Natural killer cell (primary cell): ENCODE measurements around the gene PRSS33. TPM values are rescaled to one million over a fixed set of nuclear protein-coding genes. Genes with fewer than 3 reads are reported as not detected.

Experiments
- ATAC-seq, 3 donors: fragments of 150-1000 bp in 2 of 3; fragments of 200-7000 bp in 1 of 3; cut with Tn5 transposase; 1 replicate in 1 of 3; 2 replicates in 2 of 3; pipeline ENCODE4 v1.10.0; 2021; ENCODE audit warnings: mild to moderate bottlenecking in 2 of 3, moderate library complexity in 2 of 3
- DNase-seq, 2 donors: peaks; one replicate each; pipeline versions ENCODE4 v3.0.0 to v3.0.0-alpha.2; 2013 to 2021; ENCODE audit warnings: mixed read lengths in 1 of 2
- H3K27ac ChIP-seq: one replicate; pipeline ENCODE4 v1.5.1; 2013; ENCODE audit warnings: mild to moderate bottlenecking, low read length
- H3K27me3 ChIP-seq: one replicate; pipeline ENCODE4 v1.6.1; 2013; ENCODE audit warnings: low read length; ENCODE audit not compliant: control insufficient read depth, insufficient read depth
- H3K36me3 ChIP-seq: one replicate; pipeline ENCODE4 v1.6.1; 2013; ENCODE audit warnings: low read length; ENCODE audit not compliant: control insufficient read depth, insufficient read depth
- H3K4me1 ChIP-seq: one replicate; pipeline ENCODE4 v1.6.1; 2013; ENCODE audit warnings: low read length; ENCODE audit not compliant: control insufficient read depth, insufficient read depth
- H3K4me3 ChIP-seq: one replicate; pipeline ENCODE4 v1.5.1; 2013; ENCODE audit warnings: low read length
- H3K9me3 ChIP-seq: one replicate; pipeline ENCODE4 v1.6.1; 2013; ENCODE audit warnings: low read length; ENCODE audit not compliant: control insufficient read depth, insufficient read depth
- H3K27ac Mint-ChIP-seq, 2 donors: one replicate each; pipeline ENCODE4 v1.8.0; 2022; ENCODE audit warnings: mild to moderate bottlenecking in 2 of 2, mixed read lengths in 2 of 2, moderate library complexity in 1 of 2
- H3K27me3 Mint-ChIP-seq, 2 donors: one replicate each; pipeline ENCODE4 v1.8.0; 2022; ENCODE audit warnings: low read depth in 2 of 2, mixed read lengths in 2 of 2
- H3K36me3 Mint-ChIP-seq: one replicate; pipeline ENCODE4 v1.8.0; 2022; ENCODE audit warnings: mixed read lengths
- H3K4me1 Mint-ChIP-seq, 2 donors: one replicate each; pipeline ENCODE4 v1.8.0; 2022; ENCODE audit warnings: mixed read lengths in 2 of 2
- H3K4me3 Mint-ChIP-seq: one replicate; pipeline ENCODE4 v1.8.0; 2022; ENCODE audit warnings: mild to moderate bottlenecking, moderate library complexity, mixed read lengths
- H3K9me3 Mint-ChIP-seq, 2 donors: one replicate each; pipeline ENCODE4 v1.8.0; 2022; ENCODE audit warnings: mixed read lengths in 2 of 2
- WGBS: methylation state at CpG from one replicate; pipeline ENCODE4 v1.1.7; 2013; ENCODE audit warnings: missing lambda C conversion rate; ENCODE audit not compliant: insufficient coverage; 5-methylcytosine and 5-hydroxymethylcytosine counted together
- intact Hi-C: fragments of 100-400 bp; cut with micrococcal nuclease; formaldehyde crosslinking; loops from one replicate; pipeline ENCODE4 v1.14.2; 2022
- total RNA-seq, 4 donors: library from RNA; stranded (reverse); fragments of 120-200 nt in 1 of 4; gene quantifications; one replicate each; pipeline versions ENCODE4 v1.2.3 to v1.2.4, GENCODE V29; 2013 to 2022
- TF ChIP-seq, protein P1 (sequence below): fragments of 200-600 bp; IDR thresholded peaks from one replicate; pipeline ENCODE4 v1.8.0; 2022; ENCODE audit warnings: antibody characterized with exemption

PRSS33 gene
- total RNA-seq, 3 donors from 2014 or later (not counting 1 experiment from before 2014, with no cell fraction given) = 0.20 to 0.63 (median 0.54) TPM

DNA sequence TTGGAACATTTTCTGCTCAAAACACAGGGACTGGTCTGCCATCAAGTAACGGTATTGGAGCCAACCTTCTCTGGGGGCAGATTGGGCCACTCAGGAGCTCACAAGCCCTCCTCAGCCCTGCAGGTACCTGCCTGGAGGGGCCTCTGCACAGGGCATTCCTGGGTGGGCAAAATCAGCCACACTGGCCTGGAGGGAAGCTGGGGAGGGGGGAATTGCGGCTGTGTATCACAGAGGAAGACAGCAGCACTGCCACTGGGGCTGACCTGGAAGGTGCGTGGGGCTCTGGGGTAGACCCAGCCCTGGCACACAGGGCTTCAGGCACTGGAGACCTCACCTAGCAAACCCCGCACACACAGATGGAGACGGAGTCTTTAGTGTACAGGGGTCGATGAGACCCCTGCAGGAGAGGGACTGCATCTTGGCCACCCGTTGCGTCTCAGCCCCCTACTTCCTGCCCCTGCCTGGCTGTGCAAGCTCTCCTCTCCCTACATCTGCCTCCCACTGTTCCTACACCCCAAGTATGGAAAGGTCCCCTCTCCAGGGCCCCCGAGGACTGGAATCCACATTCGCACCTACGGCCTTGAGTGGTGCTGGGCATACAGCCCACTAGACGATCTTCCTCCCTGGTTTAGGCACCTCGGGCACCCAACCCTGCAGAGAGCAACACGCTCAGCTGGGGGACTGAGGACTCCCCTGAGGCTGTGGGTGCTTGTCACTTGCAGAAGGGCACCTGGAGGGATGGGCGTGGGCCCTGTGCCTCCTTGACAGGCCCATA lies 42.1 kb downstream of the PRSS33 start:
- Mint-ChIP-seq H3K36me3 (no peaks in the 10 kb centered on the region), H3K27me3 (peaks cover 0 to 2% of the 10 kb centered on the region in 2 donors), H3K27ac (no peak overlapping the region), H3K9me3 (no peaks in the 10 kb centered on the region), H3K4me1 (no peaks in the 10 kb centered on the region), H3K4me3 (no peak overlapping the region)
- ATAC-seq = peak in 2 of 3 donors; percentile 13 to 42
- Histone ChIP-seq H3K9me3 (no peaks in the 10 kb centered on the region), H3K4me3 (no peak overlapping the region), H3K36me3 (no peaks in the 10 kb centered on the region), H3K27ac (no peak overlapping the region), H3K27me3 (no peaks in the 10 kb centered on the region), H3K4me1 (no peaks in the 10 kb centered on the region)
- TF ChIP-seq, protein P1, sequence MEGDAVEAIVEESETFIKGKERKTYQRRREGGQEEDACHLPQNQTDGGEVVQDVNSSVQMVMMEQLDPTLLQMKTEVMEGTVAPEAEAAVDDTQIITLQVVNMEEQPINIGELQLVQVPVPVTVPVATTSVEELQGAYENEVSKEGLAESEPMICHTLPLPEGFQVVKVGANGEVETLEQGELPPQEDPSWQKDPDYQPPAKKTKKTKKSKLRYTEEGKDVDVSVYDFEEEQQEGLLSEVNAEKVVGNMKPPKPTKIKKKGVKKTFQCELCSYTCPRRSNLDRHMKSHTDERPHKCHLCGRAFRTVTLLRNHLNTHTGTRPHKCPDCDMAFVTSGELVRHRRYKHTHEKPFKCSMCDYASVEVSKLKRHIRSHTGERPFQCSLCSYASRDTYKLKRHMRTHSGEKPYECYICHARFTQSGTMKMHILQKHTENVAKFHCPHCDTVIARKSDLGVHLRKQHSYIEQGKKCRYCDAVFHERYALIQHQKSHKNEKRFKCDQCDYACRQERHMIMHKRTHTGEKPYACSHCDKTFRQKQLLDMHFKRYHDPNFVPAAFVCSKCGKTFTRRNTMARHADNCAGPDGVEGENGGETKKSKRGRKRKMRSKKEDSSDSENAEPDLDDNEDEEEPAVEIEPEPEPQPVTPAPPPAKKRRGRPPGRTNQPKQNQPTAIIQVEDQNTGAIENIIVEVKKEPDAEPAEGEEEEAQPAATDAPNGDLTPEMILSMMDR = no peak
- WGBS = 87% methylated on average over 14 of the region's 15 CpGs
- DNase-seq = no peak
- intact Hi-C loops = no loop called here

DNA sequence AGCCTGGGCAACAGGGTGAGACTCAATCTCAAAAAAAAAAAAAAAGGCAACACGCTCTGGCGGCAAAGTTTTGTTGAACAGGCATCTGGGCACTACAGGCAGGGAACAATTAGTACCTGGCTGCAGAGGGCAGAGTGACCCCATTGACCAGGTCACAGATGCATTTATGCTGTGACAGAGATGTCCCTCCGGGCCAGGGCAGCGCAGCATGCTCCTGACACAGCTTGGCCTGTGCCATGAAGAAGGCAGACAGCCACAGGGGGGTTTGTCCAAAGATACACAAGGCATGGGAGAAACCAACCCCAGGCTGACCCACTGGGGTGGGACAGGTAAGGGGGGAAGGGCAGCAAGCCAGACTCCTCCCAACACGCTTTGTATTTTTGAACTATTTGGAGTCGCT lies 42.6 kb downstream of the PRSS33 start:
- WGBS = 96% methylated on average over 6 of the region's 6 CpGs
- Mint-ChIP-seq H3K4me1 (no peaks in the 10 kb centered on the region), H3K27ac (no peak overlapping the region), H3K4me3 (no peak overlapping the region), H3K36me3 (no peaks in the 10 kb centered on the region), H3K9me3 (no peaks in the 10 kb centered on the region), H3K27me3 (peaks cover 0 to 2% of the 10 kb centered on the region in 2 donors)
- Histone ChIP-seq H3K27ac (no peak overlapping the region), H3K9me3 (no peaks in the 10 kb centered on the region), H3K4me3 (no peak overlapping the region), H3K27me3 (no peaks in the 10 kb centered on the region), H3K36me3 (no peaks in the 10 kb centered on the region), H3K4me1 (no peaks in the 10 kb centered on the region)
- ATAC-seq (no peak), DNase-seq (no peak)
- intact Hi-C loops = no loop called here
- TF ChIP-seq, protein P1 = no peak

DNA sequence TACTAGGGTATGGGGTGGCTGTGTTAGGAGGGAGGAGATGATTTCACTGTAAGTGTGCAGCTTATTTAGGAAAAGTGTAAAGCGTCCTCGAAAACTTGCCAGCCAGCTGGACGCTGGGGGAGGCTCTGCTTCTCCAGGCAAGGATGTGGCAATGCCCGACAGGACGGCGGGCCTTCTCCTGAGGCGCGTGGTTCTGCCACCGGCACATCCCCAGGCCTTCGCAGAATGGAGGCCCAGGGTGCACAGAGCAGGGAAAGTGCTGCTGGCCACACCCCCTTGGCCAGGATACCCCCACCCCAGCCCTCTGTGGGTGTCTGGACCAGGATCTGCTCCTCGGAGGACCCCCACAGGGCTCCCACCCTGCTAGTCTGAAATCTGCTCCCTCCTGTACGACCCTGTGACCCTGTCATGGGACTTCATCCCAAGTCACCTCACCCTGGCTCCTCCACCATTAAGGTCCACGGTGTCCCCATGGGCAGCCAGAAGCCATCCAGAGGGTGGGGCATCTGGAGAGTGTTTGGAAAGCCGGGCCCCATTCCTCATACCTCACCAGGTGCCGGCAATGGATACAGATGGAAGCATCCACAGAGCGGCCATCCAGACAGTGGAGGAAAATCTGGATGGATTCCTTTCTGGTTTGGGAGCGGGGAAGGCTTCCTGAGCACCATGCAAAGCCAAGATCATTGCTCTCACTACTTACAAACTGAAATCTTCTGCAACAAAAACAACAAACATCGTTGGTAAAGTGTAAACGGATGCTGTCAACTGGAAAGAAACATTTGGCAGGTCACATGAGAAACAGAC lies 44.2 kb downstream of the PRSS33 start:
- Mint-ChIP-seq H3K4me1 (no peaks in the 10 kb centered on the region), H3K36me3 (no peaks in the 10 kb centered on the region), H3K27ac (no peak overlapping the region), H3K9me3 (no peaks in the 10 kb centered on the region), H3K4me3 (no peak overlapping the region), H3K27me3 (peaks cover 0 to 2% of the 10 kb centered on the region in 2 donors)
- DNase-seq (no peak), ATAC-seq (no peak)
- Histone ChIP-seq H3K4me1 (no peaks in the 10 kb centered on the region), H3K27ac (no peak overlapping the region), H3K36me3 (no peaks in the 10 kb centered on the region), H3K9me3 (no peaks in the 10 kb centered on the region), H3K4me3 (no peak overlapping the region), H3K27me3 (no peaks in the 10 kb centered on the region)
- TF ChIP-seq, protein P1 = no peak
- intact Hi-C loops = no loop called here
- 94% methylated on average over 18 of the region's 19 CpGs for WGBS
